Measurements from ENCODE around the gene PARVA. TPM values are rescaled to one million over a fixed set of nuclear protein-coding genes. Genes with fewer than 3 reads are reported as not detected.

Gene PARVA
- total RNA-seq, 2 experiments from 2014 or later, result not detected

GRCh38 chr11:12528487-12528886 lies 151.1 kb downstream of the PARVA start:
- ChIA-PET POLR2A (no interaction called here), CTCF (ENCODE audit: unreplicated experiment) (no interaction called here)
- Histone ChIP-seq H3K9me2 (ENCODE audit: insufficient read depth, low read length) (no peaks in the 10 kb centered on the region), H2AFZ (ENCODE audit: low read length) (no peak overlapping the region), H3K9me3 (ENCODE audit: low read length) (no peaks in the 10 kb centered on the region), H3K4me1 (ENCODE audit: insufficient read depth, low read length, poor library complexity, severe bottlenecking) (no peaks in the 10 kb centered on the region), H3K79me2 (ENCODE audit: insufficient read depth, low read depth, low read length) (no peaks in the 10 kb centered on the region), H3K4me3 (ENCODE audit: low read depth, low read length, poor library complexity, severe bottlenecking) (no peak overlapping the region), H3K4me2 (ENCODE audit: low read length) (no peak overlapping the region), H3K27ac (ENCODE audit: low read depth, low read length, poor library complexity, severe bottlenecking) (no peak overlapping the region), H4K20me1 (ENCODE audit: insufficient read depth, low read length) (no peaks in the 10 kb centered on the region), H3K36me3 (ENCODE audit: insufficient read depth, low read length) (no peaks in the 10 kb centered on the region)
- intact Hi-C loops (cut with micrococcal nuclease; ENCODE audit: unreplicated experiment), result no loop called here
- BruUV-seq (replicated peaks), result no TSS peak
- DNase-seq (ENCODE audit: low spot score), result no peak
- TF ChIP-seq EZH2phosphoT487 (IDR thresholded peaks at IDR 0.05; ENCODE audit: borderline replicate concordance, low read depth, low read length) (no peak), CTCF (conservative IDR thresholded peaks at IDR 0.05; ENCODE audit: low read length) (no peak)

GRCh38 chr11:12529041-12529440 lies 151.7 kb downstream of the PARVA start:
- intact Hi-C loops (cut with micrococcal nuclease; ENCODE audit: unreplicated experiment), result no loop called here
- H3K36me3 ChIP-seq (ENCODE audit: insufficient read depth, low read length), result no peaks in the 10 kb centered on the region
- H3K4me1 ChIP-seq (ENCODE audit: insufficient read depth, low read length, poor library complexity, severe bottlenecking), result no peaks in the 10 kb centered on the region
- no peak for DNase-seq (ENCODE audit: low spot score)
- no peak overlapping the region for H3K4me3 ChIP-seq (ENCODE audit: low read depth, low read length, poor library complexity, severe bottlenecking)
- ChIA-PET CTCF (ENCODE audit: unreplicated experiment) (no interaction called here), POLR2A (no interaction called here)
- no peaks in the 10 kb centered on the region for H4K20me1 ChIP-seq (ENCODE audit: insufficient read depth, low read length)
- H3K9me2 ChIP-seq (ENCODE audit: insufficient read depth, low read length), result no peaks in the 10 kb centered on the region
- H3K79me2 ChIP-seq (ENCODE audit: insufficient read depth, low read depth, low read length), result no peaks in the 10 kb centered on the region
- no TSS peak for BruUV-seq (replicated peaks)
- no peak overlapping the region for H3K27ac ChIP-seq (ENCODE audit: low read depth, low read length, poor library complexity, severe bottlenecking)
- no peaks in the 10 kb centered on the region for H3K9me3 ChIP-seq (ENCODE audit: low read length)
- TF ChIP-seq EZH2phosphoT487 (IDR thresholded peaks at IDR 0.05; ENCODE audit: borderline replicate concordance, low read depth, low read length) (no peak), CTCF (conservative IDR thresholded peaks at IDR 0.05; ENCODE audit: low read length) (no peak)
- no peak overlapping the region for H3K4me2 ChIP-seq (ENCODE audit: low read length)
- no peak overlapping the region for H2AFZ ChIP-seq (ENCODE audit: low read length)

DNA sequence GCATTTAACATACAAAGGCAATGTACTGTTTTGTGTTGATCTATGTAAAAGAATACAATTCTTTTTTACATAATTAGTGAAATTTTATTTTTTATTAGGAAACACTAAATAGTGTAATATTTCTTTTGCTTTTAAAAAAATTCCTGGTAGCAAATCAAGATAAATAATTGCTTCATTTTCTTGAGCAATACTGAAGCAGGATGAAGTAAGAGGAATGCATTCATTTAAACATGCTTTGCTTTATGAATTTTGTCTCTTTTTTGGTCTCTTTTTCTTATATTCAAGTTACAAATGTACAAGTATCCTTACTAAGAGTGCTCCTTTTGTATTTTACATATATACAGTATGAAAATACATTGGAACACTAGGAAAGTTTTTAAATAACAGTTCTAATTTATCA lies 152.4 kb downstream of the PARVA start:
- no TSS peak for BruUV-seq (replicated peaks)
- intact Hi-C loops (cut with micrococcal nuclease; ENCODE audit: unreplicated experiment), result no loop called here
- no peak overlapping the region for H3K27ac ChIP-seq (ENCODE audit: low read depth, low read length, poor library complexity, severe bottlenecking)
- no peak overlapping the region for H3K4me3 ChIP-seq (ENCODE audit: low read depth, low read length, poor library complexity, severe bottlenecking)
- H2AFZ ChIP-seq (ENCODE audit: low read length), result no peak overlapping the region
- H3K36me3 ChIP-seq (ENCODE audit: insufficient read depth, low read length), result no peaks in the 10 kb centered on the region
- no peak overlapping the region for H3K4me2 ChIP-seq (ENCODE audit: low read length)
- no peaks in the 10 kb centered on the region for H3K9me2 ChIP-seq (ENCODE audit: insufficient read depth, low read length)
- CTCF ChIA-PET (ENCODE audit: unreplicated experiment), result no interaction called here
- H4K20me1 ChIP-seq (ENCODE audit: insufficient read depth, low read length), result no peaks in the 10 kb centered on the region
- TF ChIP-seq CTCF (conservative IDR thresholded peaks at IDR 0.05; ENCODE audit: low read length) (no peak), EZH2phosphoT487 (IDR thresholded peaks at IDR 0.05; ENCODE audit: borderline replicate concordance, low read depth, low read length) (no peak)
- H3K9me3 ChIP-seq (ENCODE audit: low read length), result no peaks in the 10 kb centered on the region
- no peak for DNase-seq (ENCODE audit: low spot score)
- H3K4me1 ChIP-seq (ENCODE audit: insufficient read depth, low read length, poor library complexity, severe bottlenecking), result no peaks in the 10 kb centered on the region
- H3K79me2 ChIP-seq (ENCODE audit: insufficient read depth, low read depth, low read length), result no peaks in the 10 kb centered on the region
- POLR2A ChIA-PET, result no interaction called here
